ENCODE measurements around the gene CBFB. TPM values are rescaled to one million over a fixed set of nuclear protein-coding genes. Genes with fewer than 3 reads are reported as not detected.
A peak's percentile ranks its signal among the peaks of the same experiment; 100 is the strongest.

CBFB gene
- total RNA-seq, 2 experiments from 2014 or later: 58.8 to 59.6 TPM

GRCh38 chr16:67016681-67017420 is 12.1 kb upstream of the CBFB start:
- Mint-ChIP-seq H3K9me3 (no peaks in the 10 kb centered on the region), H3K4me3 (no peak overlapping the region), H3K36me3 (ENCODE audit: low read depth) (no peaks in the 10 kb centered on the region), H3K27me3 (no peaks in the 10 kb centered on the region), H3K4me1 (ENCODE audit: low read depth) (no peaks in the 10 kb centered on the region), H3K27ac (no peak overlapping the region)
- H3K4me3 ChIP-seq (ENCODE audit: low read length): no peak overlapping the region
- no peak for ATAC-seq (ENCODE audit: poor library complexity)
- H3K36me3 ChIP-seq (ENCODE audit: insufficient read depth, low read length): no peaks in the 10 kb centered on the region
- intact Hi-C loops (cut with DNase I, micrococcal nuclease): loop anchor here (2.0 to 10.0 kb wide), 3 partner anchors 84 to 170 kb away; partner anchors contain the start of gene MATCAP1 (in 1 of the 2)
- ChIA-PET CTCF (interaction anchor here (1.0 to 3.0 kb wide), 4 partner anchors 139 to 181 kb away, joined by 3 to 43 read pairs (median 14); partner anchors contain the start of genes FBXL8 and TRADD), POLR2A (interaction anchor here (1.8 kb wide), 1 partner anchor 138 kb away, joined by 6 read pairs; no protein-coding TSS in a partner anchor)
- no peak for TF ChIP-seq CTCF (IDR thresholded peaks at IDR 0.05)
- H3K27me3 ChIP-seq (ENCODE audit: control insufficient read depth in 1 of 2, insufficient read depth in 2 of 2, low read length in 2 of 2): peaks cover 0 to 2% of the 10 kb centered on the region in 2 experiments
- H3K9me3 ChIP-seq (ENCODE audit: control insufficient read depth in 1 of 2, insufficient read depth in 1 of 2, low read length in 2 of 2): no peaks in the 10 kb centered on the region
- no peak overlapping the region for H3K27ac ChIP-seq (ENCODE audit: low read depth in 1 of 2, low read length in 2 of 2)
- H3K4me1 ChIP-seq (ENCODE audit: insufficient read depth, low read length): peaks cover 26% of the 10 kb centered on the region
- DNase-seq: no peak

- Histone ChIP-seq H3K27me3 (ENCODE audit: control insufficient read depth in 1 of 2, insufficient read depth in 2 of 2, low read length in 2 of 2) (peaks cover 0 to 2% of the 10 kb centered on the region in 2 experiments), H3K4me1 (ENCODE audit: insufficient read depth, low read length) (peaks cover 26% of the 10 kb centered on the region), H3K9me3 (ENCODE audit: control insufficient read depth in 1 of 2, insufficient read depth in 1 of 2, low read length in 2 of 2) (no peaks in the 10 kb centered on the region), H3K4me3 (ENCODE audit: low read length) (no peak overlapping the region), H3K36me3 (ENCODE audit: insufficient read depth, low read length) (no peaks in the 10 kb centered on the region), H3K27ac (ENCODE audit: low read depth in 1 of 2, low read length in 2 of 2) (no peak overlapping the region)
- ChIA-PET CTCF (interaction anchor here (0.6 to 3.0 kb wide), 18 partner anchors 10 to 180 kb away, joined by 3 to 43 read pairs (median 4); partner anchors contain the start of genes CBFB, E2F4, FBXL8 and PHAF1), POLR2A (interaction anchor here (0.9 to 2.4 kb wide), 10 partner anchors 12 to 206 kb away, joined by 3 to 32 read pairs (median 5); partner anchors contain the start of genes B3GNT9, CBFB, FBXL8 and MATCAP1)
- Mint-ChIP-seq H3K27me3 (no peaks in the 10 kb centered on the region), H3K4me3 (peak overlapping the region; percentile 1), H3K27ac (no peak overlapping the region), H3K4me1 (ENCODE audit: low read depth) (no peaks in the 10 kb centered on the region), H3K36me3 (ENCODE audit: low read depth) (no peaks in the 10 kb centered on the region), H3K9me3 (no peaks in the 10 kb centered on the region)
- DNase-seq (no peak), ATAC-seq (ENCODE audit: poor library complexity) (no peak)
- no peak for TF ChIP-seq CTCF (IDR thresholded peaks at IDR 0.05)
- intact Hi-C loops (cut with DNase I, micrococcal nuclease): loop anchor here (2.0 to 10.0 kb wide), 3 partner anchors 83 to 170 kb away; partner anchors contain the start of gene MATCAP1 (in 1 of the 2)
Measured at GRCh38 chr16:67017421-67017750, 11.6 kb upstream of the CBFB start.

- Histone ChIP-seq H3K4me1 (ENCODE audit: insufficient read depth, low read length) (peaks cover 26% of the 10 kb centered on the region), H3K27ac (ENCODE audit: low read depth in 1 of 2, low read length in 2 of 2) (no peak overlapping the region), H3K4me3 (ENCODE audit: low read length) (no peak overlapping the region), H3K9me3 (ENCODE audit: control insufficient read depth in 1 of 2, insufficient read depth in 1 of 2, low read length in 2 of 2) (no peaks in the 10 kb centered on the region), H3K27me3 (ENCODE audit: control insufficient read depth in 1 of 2, insufficient read depth in 2 of 2, low read length in 2 of 2) (peaks cover 0 to 2% of the 10 kb centered on the region in 2 experiments), H3K36me3 (ENCODE audit: insufficient read depth, low read length) (no peaks in the 10 kb centered on the region)
- intact Hi-C loops (cut with DNase I, micrococcal nuclease): loop anchor here (1.0 to 10.0 kb wide), 5 partner anchors 83 to 169 kb away; partner anchors contain the start of gene MATCAP1 (in 1 of the 2)
- peak; percentile 90 for ATAC-seq (ENCODE audit: poor library complexity)
- peak overlapping the region; percentile 1 for H3K4me3 Mint-ChIP-seq
- H3K27me3 Mint-ChIP-seq: no peaks in the 10 kb centered on the region
- peak; percentile 50 for TF ChIP-seq CTCF (IDR thresholded peaks at IDR 0.05)
- no peak overlapping the region for H3K27ac Mint-ChIP-seq
- no peaks in the 10 kb centered on the region for H3K4me1 Mint-ChIP-seq (ENCODE audit: low read depth)
- ChIA-PET POLR2A (interaction anchor here (0.9 to 2.4 kb wide), 10 partner anchors 11 to 206 kb away, joined by 3 to 32 read pairs (median 5); partner anchors contain the start of genes B3GNT9, CBFB, FBXL8 and MATCAP1), CTCF (interaction anchor here (0.6 to 3.0 kb wide), 25 partner anchors 10 to 180 kb away, joined by 3 to 43 read pairs (median 4); partner anchors contain the start of genes B3GNT9, CBFB, E2F4 and FBXL8)
- H3K36me3 Mint-ChIP-seq (ENCODE audit: low read depth): no peaks in the 10 kb centered on the region
- DNase-seq: peak; percentile 74 to 93 (median 79)
- no peaks in the 10 kb centered on the region for H3K9me3 Mint-ChIP-seq
Measured at GRCh38 chr16:67017810-67018488, 11.0 kb upstream of the CBFB start.

All from CD4-positive, alpha-beta T cell (primary cell).